ENCODE results near the gene LRFN4. TPM values are rescaled to one million over a fixed set of nuclear protein-coding genes. Genes with fewer than 3 reads are reported as not detected.

The LRFN4 gene
- total and polyA plus RNA-seq, 2 of the 8 experiments (the other 6 are each of a cell fraction or from before 2014, with no cell fraction given): 49.8 to 64.3 TPM

GRCh38 chr11:66884443-66884842, 27.6 kb downstream of the LRFN4 start (continued):
- TF ChIP-seq CHD7 (IDR thresholded peaks at IDR 0.05; ENCODE audit: insufficient replicate concordance, low read length): no peak
- no peak for TF ChIP-seq KDM4A (IDR thresholded peaks at IDR 0.05; ENCODE audit: low read depth, low read length, severe bottlenecking)
- no peak for TF ChIP-seq BCL11A (IDR thresholded peaks at IDR 0.05; ENCODE audit: low read depth in 2 of 2, low read length in 2 of 2)
- TF ChIP-seq CTCF (IDR thresholded peaks at IDR 0.05; ENCODE audit: control extremely low read depth in 1 of 3, insufficient read depth in 1 of 3, low read depth in 1 of 3, low read length in 3 of 3): no peak
- no peak for TF ChIP-seq SIRT6 (IDR thresholded peaks at IDR 0.05; ENCODE audit: low read length)
- TF ChIP-seq RFX5 (IDR thresholded peaks at IDR 0.05; ENCODE audit: borderline replicate concordance, low read depth, low read length): no peak
- TF ChIP-seq E2F6 (IDR thresholded peaks at IDR 0.05): no peak
- no peak for TF ChIP-seq CHD1 (IDR thresholded peaks at IDR 0.05; ENCODE audit: low read depth, low read length)

Measured in H1 (cell line).